SK-N-SH treated with all-trans-retinoic acid at 6 μM for 48 hours (cell line): ENCODE data around the gene GPC5.
A peak's percentile ranks its signal among the peaks of the same experiment; 100 is the strongest.
"Not testable (repeated sequence)": the region's sequence is repeated elsewhere in the genome, so short reads cannot be mapped to it uniquely, and the experiment has no call there.

Experiments used
- ATAC-seq: fragments of 200-7000 bp; cut with Tn5 transposase; 3 replicates; pipeline ENCODE4 v1.9.1; 2020; ENCODE audit warnings: mild to moderate bottlenecking, moderate library complexity
- ARNTL ChIP-seq: fragments of 450-650 bp; formaldehyde crosslinking; IDR thresholded peaks from 2 replicates; pipeline ENCODE4 v1.5.0; 2020; ENCODE audit warnings: low read depth, mild to moderate bottlenecking, moderate library complexity, borderline replicate concordance
- BACH2 ChIP-seq: fragments of 250-450 bp; sonication (Bioruptor Pico); IDR thresholded peaks from 2 replicates; pipeline ENCODE4 v1.9.0; 2021; ENCODE audit warnings: mild to moderate bottlenecking, borderline replicate concordance
- GLIS3 ChIP-seq: fragments of 250-450 bp; sonication (Bioruptor Pico); IDR thresholded peaks from 2 replicates; pipeline ENCODE4 v1.5.0; 2020; ENCODE audit warnings: mild to moderate bottlenecking, moderate library complexity
- ISL1 ChIP-seq: fragments of 250-450 bp; sonication (Bioruptor Pico); IDR thresholded peaks from 2 replicates; pipeline ENCODE4 v2.1.2; 2022; ENCODE audit warnings: mild to moderate bottlenecking, moderate library complexity
- OSR1 ChIP-seq: fragments of 250-450 bp; sonication (Bioruptor Pico); IDR thresholded peaks from 2 replicates; pipeline ENCODE4 v1.8.0; 2022; ENCODE audit warnings: moderate library complexity, mild to moderate bottlenecking, inconsistent platforms
- PPARA ChIP-seq: fragments of 250-450 bp; sonication (Bioruptor Pico); IDR thresholded peaks from 2 replicates; pipeline ENCODE4 v1.5.0; 2020; ENCODE audit warnings: mild to moderate bottlenecking, borderline replicate concordance
- RARB ChIP-seq: fragments of 250-450 bp; sonication (Bioruptor Pico); IDR thresholded peaks from 2 replicates; pipeline ENCODE4 v1.8.0; 2021; ENCODE audit warnings: mild to moderate bottlenecking, moderate library complexity
- SNAI2 ChIP-seq: fragments of 250-450 bp; sonication (Bioruptor Pico); IDR thresholded peaks from 2 replicates; pipeline ENCODE4 v1.5.0; 2020; ENCODE audit warnings: mild to moderate bottlenecking, moderate library complexity
- TOX ChIP-seq: fragments of 250-450 bp; sonication (Bioruptor Pico); IDR thresholded peaks from 2 replicates; pipeline ENCODE4 v1.8.0; 2021; ENCODE audit warnings: mild to moderate bottlenecking, moderate library complexity, borderline replicate concordance
- TSHZ2 ChIP-seq: fragments of 250-450 bp; sonication (Bioruptor Pico); IDR thresholded peaks from 2 replicates; pipeline ENCODE4 v1.5.0; 2020; ENCODE audit warnings: mild to moderate bottlenecking, moderate library complexity
- ZC3H10 ChIP-seq: fragments of 250-450 bp; sonication (Bioruptor Pico); IDR thresholded peaks from 2 replicates; pipeline ENCODE4 v1.5.1; 2021; ENCODE audit warnings: mild to moderate bottlenecking, moderate library complexity
- ZFP3 ChIP-seq: fragments of 250-450 bp; sonication (Bioruptor Pico); IDR thresholded peaks from 2 replicates; pipeline ENCODE4 v1.5.0; 2020; ENCODE audit warnings: mild to moderate bottlenecking, moderate library complexity
- ZNF565 ChIP-seq: fragments of 450-650 bp; formaldehyde crosslinking; conservative IDR thresholded peaks from 2 replicates; pipeline ENCODE4 v1.5.0; 2020; ENCODE audit warnings: low read depth, mild to moderate bottlenecking, moderate library complexity
- ZNF70 ChIP-seq: fragments of 450-650 bp; formaldehyde crosslinking; IDR thresholded peaks from 2 replicates; pipeline ENCODE4 v1.5.0; 2020; ENCODE audit warnings: mild to moderate bottlenecking, moderate library complexity
- ZNF8 ChIP-seq: fragments of 450-650 bp; formaldehyde crosslinking; IDR thresholded peaks from 2 replicates; pipeline ENCODE4 v1.5.0; 2020; ENCODE audit warnings: mild to moderate bottlenecking, moderate library complexity
- TF ChIP-seq, protein P1 (sequence below): fragments of 250-450 bp; sonication (Bioruptor Pico); IDR thresholded peaks from 2 replicates; pipeline ENCODE4 v1.8.0; 2020; ENCODE audit warnings: mild to moderate bottlenecking, moderate library complexity, borderline replicate concordance
- TF ChIP-seq, protein P2 (sequence below): fragments of 250-450 bp; sonication (Bioruptor Pico); IDR thresholded peaks from 2 replicates; pipeline ENCODE4 v1.5.1; 2021; ENCODE audit warnings: mild to moderate bottlenecking, moderate library complexity
- TF ChIP-seq, protein P3 (sequence below): fragments of 250-450 bp; sonication (Bioruptor Pico); IDR thresholded peaks from 2 replicates; pipeline ENCODE4 v1.8.0; 2021; ENCODE audit warnings: low read depth, mild to moderate bottlenecking, moderate library complexity, borderline replicate concordance

Gene GPC5

GRCh38 chr13:91661692-91662490 lies 263.5 kb downstream of the GPC5 start:
- no peak for ATAC-seq
- TF ChIP-seq SNAI2 (CRISPR knock-in tag) (no peak), ISL1 (CRISPR knock-in tag) (no peak), RARB (CRISPR knock-in tag) (no peak), PPARA (CRISPR knock-in tag) (no peak), ZNF565 (CRISPR knock-in tag) (no peak), TSHZ2 (CRISPR knock-in tag) (no peak)
- TF ChIP-seq, protein P1, sequence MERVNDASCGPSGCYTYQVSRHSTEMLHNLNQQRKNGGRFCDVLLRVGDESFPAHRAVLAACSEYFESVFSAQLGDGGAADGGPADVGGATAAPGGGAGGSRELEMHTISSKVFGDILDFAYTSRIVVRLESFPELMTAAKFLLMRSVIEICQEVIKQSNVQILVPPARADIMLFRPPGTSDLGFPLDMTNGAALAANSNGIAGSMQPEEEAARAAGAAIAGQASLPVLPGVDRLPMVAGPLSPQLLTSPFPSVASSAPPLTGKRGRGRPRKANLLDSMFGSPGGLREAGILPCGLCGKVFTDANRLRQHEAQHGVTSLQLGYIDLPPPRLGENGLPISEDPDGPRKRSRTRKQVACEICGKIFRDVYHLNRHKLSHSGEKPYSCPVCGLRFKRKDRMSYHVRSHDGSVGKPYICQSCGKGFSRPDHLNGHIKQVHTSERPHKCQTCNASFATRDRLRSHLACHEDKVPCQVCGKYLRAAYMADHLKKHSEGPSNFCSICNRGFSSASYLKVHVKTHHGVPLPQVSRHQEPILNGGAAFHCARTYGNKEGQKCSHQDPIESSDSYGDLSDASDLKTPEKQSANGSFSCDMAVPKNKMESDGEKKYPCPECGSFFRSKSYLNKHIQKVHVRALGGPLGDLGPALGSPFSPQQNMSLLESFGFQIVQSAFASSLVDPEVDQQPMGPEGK, result no peak

DNA sequence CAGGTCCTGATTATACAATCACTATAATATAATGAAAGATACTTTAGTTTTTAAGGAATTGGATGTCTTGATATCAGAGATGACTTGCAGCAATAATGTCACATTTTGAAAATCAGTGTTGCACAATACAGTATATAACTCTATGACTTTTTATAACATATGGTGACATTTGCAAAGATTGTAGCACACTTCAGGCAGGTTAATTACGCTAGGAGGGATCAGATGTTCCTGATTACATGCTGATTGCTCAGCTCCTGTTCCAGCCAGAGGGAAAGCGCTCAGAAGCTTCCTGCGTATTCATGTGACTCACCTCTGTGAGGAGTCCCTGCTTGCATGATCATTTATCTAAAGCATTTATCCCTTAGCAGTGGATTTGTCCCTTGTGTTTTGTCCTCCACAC lies 265.6 kb downstream of the GPC5 start:
- ATAC-seq, result peak; percentile 69
- TF ChIP-seq ZNF70 (CRISPR knock-in tag) (no peak), GLIS3 (CRISPR knock-in tag) (no peak)

DNA sequence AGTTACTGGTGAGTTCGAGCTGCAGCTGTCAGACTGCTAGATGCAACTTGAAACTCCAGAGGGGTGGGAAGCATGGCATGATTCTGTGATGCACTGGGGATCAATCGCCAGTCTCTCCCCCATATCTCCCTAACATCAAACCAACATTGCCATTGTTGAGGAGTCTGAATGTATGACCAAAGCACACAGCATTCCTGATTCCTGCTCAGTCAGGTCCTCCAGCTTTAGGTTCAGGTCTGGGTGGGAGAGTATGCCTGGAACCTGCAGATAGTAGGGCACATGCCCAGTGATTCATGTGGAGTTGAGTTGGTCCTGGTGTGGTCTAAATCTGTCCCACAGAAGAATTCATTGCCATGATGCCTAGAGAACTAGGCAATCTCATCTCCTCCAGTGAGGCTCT lies 269.1 kb downstream of the GPC5 start:
- no peak for TF ChIP-seq RARB (CRISPR knock-in tag)
- TF ChIP-seq ZFP3 (CRISPR knock-in tag), result no peak
- TF ChIP-seq ZNF8 (CRISPR knock-in tag), result no peak
- no peak for TF ChIP-seq ZNF565 (CRISPR knock-in tag)
- TF ChIP-seq OSR1 (CRISPR knock-in tag), result no peak
- no peak for TF ChIP-seq GLIS3 (CRISPR knock-in tag)
- TF ChIP-seq ISL1 (CRISPR knock-in tag), result no peak
- no peak for TF ChIP-seq SNAI2 (CRISPR knock-in tag)
- TF ChIP-seq ZC3H10 (CRISPR knock-in tag), result no peak
- TF ChIP-seq, protein P2, sequence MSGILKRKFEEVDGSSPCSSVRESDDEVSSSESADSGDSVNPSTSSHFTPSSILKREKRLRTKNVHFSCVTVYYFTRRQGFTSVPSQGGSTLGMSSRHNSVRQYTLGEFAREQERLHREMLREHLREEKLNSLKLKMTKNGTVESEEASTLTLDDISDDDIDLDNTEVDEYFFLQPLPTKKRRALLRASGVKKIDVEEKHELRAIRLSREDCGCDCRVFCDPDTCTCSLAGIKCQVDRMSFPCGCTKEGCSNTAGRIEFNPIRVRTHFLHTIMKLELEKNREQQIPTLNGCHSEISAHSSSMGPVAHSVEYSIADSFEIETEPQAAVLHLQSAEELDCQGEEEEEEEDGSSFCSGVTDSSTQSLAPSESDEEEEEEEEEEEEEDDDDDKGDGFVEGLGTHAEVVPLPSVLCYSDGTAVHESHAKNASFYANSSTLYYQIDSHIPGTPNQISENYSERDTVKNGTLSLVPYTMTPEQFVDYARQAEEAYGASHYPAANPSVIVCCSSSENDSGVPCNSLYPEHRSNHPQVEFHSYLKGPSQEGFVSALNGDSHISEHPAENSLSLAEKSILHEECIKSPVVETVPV (CRISPR knock-in tag), result no peak
- no peak for TF ChIP-seq TOX
- no peak for TF ChIP-seq BACH2 (CRISPR knock-in tag)
- TF ChIP-seq ARNTL (CRISPR knock-in tag), result no peak
- TF ChIP-seq PPARA (CRISPR knock-in tag), result no peak
- ATAC-seq, result no peak

GRCh38 chr13:91668866-91669495 lies 270.6 kb downstream of the GPC5 start:
- no peak for ATAC-seq
- TF ChIP-seq ZNF8 (CRISPR knock-in tag), result no peak
- TF ChIP-seq, protein P3, sequence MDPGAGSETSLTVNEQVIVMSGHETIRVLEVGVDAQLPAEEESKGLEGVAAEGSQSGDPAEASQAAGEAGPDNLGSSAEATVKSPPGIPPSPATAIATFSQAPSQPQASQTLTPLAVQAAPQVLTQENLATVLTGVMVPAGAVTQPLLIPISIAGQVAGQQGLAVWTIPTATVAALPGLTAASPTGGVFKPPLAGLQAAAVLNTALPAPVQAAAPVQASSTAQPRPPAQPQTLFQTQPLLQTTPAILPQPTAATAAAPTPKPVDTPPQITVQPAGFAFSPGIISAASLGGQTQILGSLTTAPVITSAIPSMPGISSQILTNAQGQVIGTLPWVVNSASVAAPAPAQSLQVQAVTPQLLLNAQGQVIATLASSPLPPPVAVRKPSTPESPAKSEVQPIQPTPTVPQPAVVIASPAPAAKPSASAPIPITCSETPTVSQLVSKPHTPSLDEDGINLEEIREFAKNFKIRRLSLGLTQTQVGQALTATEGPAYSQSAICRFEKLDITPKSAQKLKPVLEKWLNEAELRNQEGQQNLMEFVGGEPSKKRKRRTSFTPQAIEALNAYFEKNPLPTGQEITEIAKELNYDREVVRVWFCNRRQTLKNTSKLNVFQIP (CRISPR knock-in tag), result no peak

- ATAC-seq, result not testable (repeated sequence)
Observed at GRCh38 chr13:91674347-91674746, 275.9 kb downstream of the GPC5 start.
